ENCODE data around the gene PLEKHB2. TPM values are rescaled to one million over a fixed set of nuclear protein-coding genes. Genes with fewer than 3 reads are reported as not detected.
"Not testable (repeated sequence)": the region's sequence is repeated elsewhere in the genome, so short reads cannot be mapped to it uniquely, and the experiment has no call there.

PLEKHB2 gene
- total RNA-seq, 1 donor from 2014 or later: 71.4 TPM

DNA sequence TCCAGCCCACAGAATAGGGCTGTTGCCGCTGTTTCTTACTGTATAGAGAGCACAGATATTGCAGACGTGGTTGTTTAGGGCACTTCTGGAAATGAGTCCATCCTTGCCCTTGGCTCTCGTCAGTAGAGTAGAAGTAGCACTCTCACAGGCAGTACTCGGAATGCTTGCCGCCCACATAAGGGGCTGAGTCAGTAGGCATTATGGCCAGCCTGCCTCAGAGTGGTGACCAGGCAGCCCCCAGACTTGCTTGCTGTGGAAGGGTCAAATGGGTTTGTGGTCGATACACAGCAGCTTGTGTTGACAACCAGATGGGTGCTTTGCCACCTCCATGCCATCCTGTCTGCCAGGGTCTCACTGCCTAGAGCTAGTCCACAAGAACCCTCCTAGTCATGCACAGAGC lies 38.7 kb downstream of the PLEKHB2 start:
- DNase-seq (ENCODE audit: low spot score): no peak

DNA sequence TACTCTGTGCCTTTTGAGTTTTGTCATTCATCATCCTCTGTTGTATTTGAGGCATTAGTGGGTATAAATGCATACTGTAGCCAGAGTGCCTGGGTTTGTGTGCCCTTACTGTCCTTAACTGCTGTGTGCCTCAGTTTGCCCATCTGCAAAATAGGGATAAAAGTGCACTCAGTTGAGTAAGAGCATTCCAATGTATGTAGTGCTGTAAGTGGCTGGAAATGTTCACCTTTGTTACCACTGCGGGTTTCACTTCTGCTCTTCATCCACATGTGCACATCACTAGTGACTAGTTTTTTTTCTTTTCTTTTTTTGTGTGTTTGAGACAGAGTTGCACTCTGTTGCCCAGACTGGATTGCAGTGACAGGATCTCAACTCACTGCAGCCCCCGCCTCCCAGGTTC lies 39.9 kb downstream of the PLEKHB2 start:
- DNase-seq (ENCODE audit: low spot score): no peak

GRCh38 chr2:131146231-131146630 lies 41.1 kb downstream of the PLEKHB2 start:
- no peak for DNase-seq (ENCODE audit: low spot score)

- no peak for DNase-seq (ENCODE audit: low spot score)
Measured at GRCh38 chr2:131146749-131147148, 41.6 kb downstream of the PLEKHB2 start.

DNA sequence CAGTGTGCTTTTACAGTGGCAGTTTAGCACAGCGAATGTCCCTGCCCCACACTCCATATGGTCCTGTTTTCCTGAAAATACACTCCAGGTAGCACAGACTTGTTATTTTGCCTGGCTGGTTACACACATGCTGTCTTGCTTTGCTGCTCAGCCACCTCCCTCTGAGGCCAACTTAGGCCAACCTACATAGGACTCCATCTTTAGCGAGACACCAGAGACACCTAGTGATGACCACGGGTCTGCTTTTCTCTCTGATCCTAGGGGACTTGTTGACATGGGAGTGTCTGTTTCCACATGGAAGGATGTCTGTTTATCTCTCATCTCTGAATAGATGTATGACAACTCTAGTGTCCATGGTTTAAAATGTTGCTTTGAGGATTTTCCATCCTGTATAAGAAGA lies 43.3 kb downstream of the PLEKHB2 start:
- DNase-seq (ENCODE audit: low spot score): no peak

- DNase-seq (ENCODE audit: low spot score): not testable (repeated sequence)
Measured at GRCh38 chr2:131150109-131150508, 45.0 kb downstream of the PLEKHB2 start.

DNA sequence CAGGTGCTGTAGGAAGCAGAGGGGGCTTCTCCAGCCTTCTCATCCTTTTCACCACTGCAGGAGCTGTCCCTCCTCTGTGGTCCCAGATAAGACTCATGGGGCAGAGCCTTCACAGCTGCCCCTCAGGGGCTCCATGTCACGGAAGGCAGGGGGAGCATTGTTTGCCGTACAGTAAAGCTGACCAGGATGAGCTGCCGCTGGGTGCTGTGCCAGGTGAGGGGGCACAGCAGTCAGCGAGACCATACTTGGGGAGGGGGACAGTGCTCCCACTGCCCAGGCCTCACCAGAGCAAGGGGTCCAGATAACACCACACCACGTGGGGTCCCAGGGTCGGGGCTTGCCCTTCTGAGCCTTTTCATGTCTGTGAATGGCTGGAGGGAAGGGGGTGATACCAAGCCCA lies 46.3 kb downstream of the PLEKHB2 start:
- no peak for DNase-seq (ENCODE audit: low spot score)

GRCh38 chr2:131152074-131152473 lies 46.9 kb downstream of the PLEKHB2 start:
- no peak for DNase-seq (ENCODE audit: low spot score)

DNA sequence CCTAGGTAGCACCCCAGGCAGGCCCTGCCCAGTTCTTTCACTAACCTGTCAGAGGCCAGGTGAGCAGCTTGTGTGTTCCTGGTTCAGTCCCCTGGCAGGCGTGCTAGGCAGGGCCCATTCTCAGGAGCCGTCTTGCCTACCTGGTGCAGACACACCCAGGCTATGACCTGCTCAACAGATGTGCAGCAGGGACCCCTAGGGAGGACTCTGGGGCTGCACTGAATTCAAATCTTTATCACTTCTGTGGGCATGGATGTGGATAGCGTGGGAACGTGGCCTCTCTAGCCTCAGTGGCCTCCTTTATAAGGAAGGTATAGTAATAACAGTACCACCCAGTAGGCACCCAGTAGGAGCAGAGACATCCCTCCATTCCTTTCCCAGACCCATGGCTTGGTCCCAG lies 48.4 kb downstream of the PLEKHB2 start:
- DNase-seq (ENCODE audit: low spot score): no peak

GRCh38 chr2:131154071-131154531 lies 49.0 kb downstream of the PLEKHB2 start:
- DNase-seq (ENCODE audit: low spot score): peak; percentile 20

GRCh38 chr2:131154647-131155046 lies 49.5 kb downstream of the PLEKHB2 start:
- no peak for DNase-seq (ENCODE audit: low spot score)

GRCh38 chr2:131155208-131155855 lies 50.2 kb downstream of the PLEKHB2 start:
- DNase-seq (ENCODE audit: low spot score): no peak

DNA sequence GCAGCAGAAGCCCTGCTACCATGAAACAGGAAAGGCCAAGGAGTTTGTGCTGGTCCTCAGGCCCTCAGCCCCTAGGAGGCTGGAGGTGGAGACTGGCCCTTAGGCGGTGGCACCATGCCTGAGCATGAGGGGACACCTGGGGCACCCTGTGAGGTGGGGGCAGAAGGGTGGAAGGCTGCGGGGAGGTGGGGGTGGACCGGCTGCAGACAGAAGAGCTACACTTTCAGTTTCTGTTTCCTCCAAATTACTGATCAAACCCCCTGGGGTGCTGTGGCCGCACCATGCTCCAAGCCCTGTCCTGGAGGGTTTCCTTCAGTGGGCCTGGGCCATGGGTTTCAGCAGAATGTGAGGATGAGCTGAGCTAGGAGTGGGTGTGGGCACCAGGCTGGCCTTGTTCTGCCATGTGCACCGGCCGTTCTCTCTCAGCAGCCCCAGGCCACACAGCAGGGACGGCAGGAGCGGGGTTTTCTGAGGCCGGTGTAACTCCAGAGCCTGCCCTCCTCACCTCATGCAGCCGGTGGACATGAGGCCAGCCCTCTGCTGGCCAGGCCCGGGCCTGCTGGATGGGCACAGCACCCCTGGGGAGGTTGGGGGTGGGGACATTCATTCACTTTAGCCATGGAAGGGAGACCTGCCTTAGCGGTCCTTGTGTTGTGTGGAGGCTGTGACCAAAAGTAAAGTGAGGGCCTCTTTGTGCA lies 51.5 kb downstream of the PLEKHB2 start:
- DNase-seq (ENCODE audit: low spot score): no peak

DNA sequence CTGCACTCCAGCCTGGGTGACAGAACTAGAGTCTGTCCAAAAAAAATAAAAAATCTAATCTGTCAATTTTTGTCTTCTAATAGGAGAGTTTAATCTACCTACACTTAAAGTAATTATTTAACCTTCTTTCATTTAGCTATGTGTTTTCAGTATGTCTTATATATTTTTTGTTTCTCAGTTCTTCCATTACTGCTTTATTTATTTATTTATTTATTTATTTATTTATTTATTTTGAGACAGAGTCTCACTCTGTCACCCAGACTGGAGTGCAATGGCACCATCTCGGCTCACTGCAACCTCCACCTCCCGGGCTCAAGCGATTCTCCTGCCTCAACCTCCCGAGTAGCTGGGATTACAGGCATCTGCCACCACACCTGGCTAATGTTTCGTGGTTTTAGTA lies 60.4 kb downstream of the PLEKHB2 start:
- DNase-seq (ENCODE audit: low spot score): not testable (repeated sequence)

GRCh38 chr2:131168538-131168937 lies 63.4 kb downstream of the PLEKHB2 start:
- DNase-seq (ENCODE audit: low spot score): no peak

GRCh38 chr2:131178050-131178449 lies 72.9 kb downstream of the PLEKHB2 start:
- DNase-seq (ENCODE audit: low spot score): not testable (repeated sequence)

DNA sequence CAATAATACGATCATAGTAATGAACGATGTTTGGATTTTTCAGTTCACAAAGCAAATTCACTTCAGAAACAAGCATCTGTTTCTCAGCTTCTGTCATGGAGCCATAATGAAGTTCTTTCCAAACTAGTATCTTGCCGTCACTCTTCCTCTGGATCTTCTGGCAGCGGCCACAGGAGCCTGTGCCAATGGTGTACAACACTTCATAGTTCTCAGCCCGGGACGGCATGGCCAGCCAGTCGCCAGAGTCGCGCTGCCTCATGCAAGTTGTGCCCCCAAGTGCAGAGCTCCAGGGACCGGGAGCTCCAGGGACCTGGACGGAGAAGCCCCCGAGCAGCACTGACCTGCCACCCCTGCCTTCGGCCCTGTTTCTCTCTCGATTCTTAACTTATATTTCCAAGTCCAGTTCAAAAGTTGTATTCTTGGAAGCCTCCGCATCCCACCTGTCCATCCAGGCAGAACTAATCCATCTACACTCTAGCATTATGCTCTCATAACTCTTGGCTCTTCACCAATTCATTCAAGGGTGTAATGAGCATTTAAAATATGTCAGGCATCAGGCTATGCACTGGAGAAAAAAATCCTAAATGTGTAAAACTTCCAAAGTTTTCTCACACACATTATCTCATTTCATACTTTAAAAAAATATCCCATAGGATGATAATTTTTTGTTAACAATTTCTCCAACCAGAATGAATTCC lies 73.7 kb downstream of the PLEKHB2 start:
- not testable (repeated sequence) for DNase-seq (ENCODE audit: low spot score)

GRCh38 chr2:131181451-131181850 lies 76.3 kb downstream of the PLEKHB2 start:
- DNase-seq (ENCODE audit: low spot score): not testable (repeated sequence)

GRCh38 chr2:131193421-131193820 lies 88.3 kb downstream of the PLEKHB2 start:
- not testable (repeated sequence) for DNase-seq (ENCODE audit: low spot score)

DNA sequence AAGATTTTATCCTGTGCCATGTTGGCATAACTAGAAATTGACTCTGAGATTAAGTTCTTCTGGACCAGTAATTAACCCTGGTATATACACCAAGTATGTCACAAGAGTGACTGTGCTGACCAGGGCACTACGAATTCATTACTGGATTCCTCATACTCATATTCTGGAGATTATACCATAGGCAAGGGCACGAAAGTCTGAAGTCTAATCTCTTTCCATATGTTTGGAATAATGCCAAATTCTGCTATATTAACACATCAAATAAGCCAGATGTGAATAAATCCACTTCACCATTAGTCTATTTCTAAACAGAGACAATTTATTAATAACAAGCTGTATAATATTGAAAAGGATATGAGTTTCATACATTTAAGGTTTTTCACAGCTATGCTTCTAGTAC lies 91.0 kb downstream of the PLEKHB2 start:
- DNase-seq (ENCODE audit: low spot score): not testable (repeated sequence)
